ENCODE measurements around the gene WDR74. TPM values are rescaled to one million over a fixed set of nuclear protein-coding genes. Genes with fewer than 3 reads are reported as not detected.

Gene WDR74
- total and polyA plus RNA-seq, 9 of the 15 experiments (the other 6 are each of a cell fraction or from before 2014, with no cell fraction given): 32.7 to 210 (median 114) TPM

- TF ChIP-seq, protein P1, sequence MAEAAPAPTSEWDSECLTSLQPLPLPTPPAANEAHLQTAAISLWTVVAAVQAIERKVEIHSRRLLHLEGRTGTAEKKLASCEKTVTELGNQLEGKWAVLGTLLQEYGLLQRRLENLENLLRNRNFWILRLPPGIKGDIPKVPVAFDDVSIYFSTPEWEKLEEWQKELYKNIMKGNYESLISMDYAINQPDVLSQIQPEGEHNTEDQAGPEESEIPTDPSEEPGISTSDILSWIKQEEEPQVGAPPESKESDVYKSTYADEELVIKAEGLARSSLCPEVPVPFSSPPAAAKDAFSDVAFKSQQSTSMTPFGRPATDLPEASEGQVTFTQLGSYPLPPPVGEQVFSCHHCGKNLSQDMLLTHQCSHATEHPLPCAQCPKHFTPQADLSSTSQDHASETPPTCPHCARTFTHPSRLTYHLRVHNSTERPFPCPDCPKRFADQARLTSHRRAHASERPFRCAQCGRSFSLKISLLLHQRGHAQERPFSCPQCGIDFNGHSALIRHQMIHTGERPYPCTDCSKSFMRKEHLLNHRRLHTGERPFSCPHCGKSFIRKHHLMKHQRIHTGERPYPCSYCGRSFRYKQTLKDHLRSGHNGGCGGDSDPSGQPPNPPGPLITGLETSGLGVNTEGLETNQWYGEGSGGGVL (CRISPR knock-in tag; IDR thresholded peaks at IDR 0.05): no peak
- TF ChIP-seq ZBTB34 (CRISPR knock-in tag; IDR thresholded peaks at IDR 0.05): no peak
- TF ChIP-seq, protein P2, sequence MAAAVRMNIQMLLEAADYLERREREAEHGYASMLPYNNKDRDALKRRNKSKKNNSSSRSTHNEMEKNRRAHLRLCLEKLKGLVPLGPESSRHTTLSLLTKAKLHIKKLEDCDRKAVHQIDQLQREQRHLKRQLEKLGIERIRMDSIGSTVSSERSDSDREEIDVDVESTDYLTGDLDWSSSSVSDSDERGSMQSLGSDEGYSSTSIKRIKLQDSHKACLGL (CRISPR knock-in tag; IDR thresholded peaks at IDR 0.05; ENCODE audit: borderline replicate concordance, poor library complexity, severe bottlenecking): no peak
- no peak for TF ChIP-seq IRF1 (CRISPR knock-in tag; IDR thresholded peaks at IDR 0.05; ENCODE audit: borderline replicate concordance)
- no peak for TF ChIP-seq RNF219 (CRISPR knock-in tag; IDR thresholded peaks at IDR 0.05)
- TF ChIP-seq, protein P3, sequence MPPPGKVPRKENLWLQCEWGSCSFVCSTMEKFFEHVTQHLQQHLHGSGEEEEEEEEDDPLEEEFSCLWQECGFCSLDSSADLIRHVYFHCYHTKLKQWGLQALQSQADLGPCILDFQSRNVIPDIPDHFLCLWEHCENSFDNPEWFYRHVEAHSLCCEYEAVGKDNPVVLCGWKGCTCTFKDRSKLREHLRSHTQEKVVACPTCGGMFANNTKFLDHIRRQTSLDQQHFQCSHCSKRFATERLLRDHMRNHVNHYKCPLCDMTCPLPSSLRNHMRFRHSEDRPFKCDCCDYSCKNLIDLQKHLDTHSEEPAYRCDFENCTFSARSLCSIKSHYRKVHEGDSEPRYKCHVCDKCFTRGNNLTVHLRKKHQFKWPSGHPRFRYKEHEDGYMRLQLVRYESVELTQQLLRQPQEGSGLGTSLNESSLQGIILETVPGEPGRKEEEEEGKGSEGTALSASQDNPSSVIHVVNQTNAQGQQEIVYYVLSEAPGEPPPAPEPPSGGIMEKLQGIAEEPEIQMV (tag; conservative IDR thresholded peaks at IDR 0.05; ENCODE audit: low read depth): no peak
- no peak for TF ChIP-seq CBX5 (IDR thresholded peaks at IDR 0.05; ENCODE audit: borderline replicate concordance, low read depth)
- no peak for TF ChIP-seq HMG20B (CRISPR knock-in tag; IDR thresholded peaks at IDR 0.05)
- no peak for TF ChIP-seq NCOA6 (IDR thresholded peaks at IDR 0.05)
- TF ChIP-seq PATZ1 (CRISPR knock-in tag; IDR thresholded peaks at IDR 0.05; ENCODE audit: borderline replicate concordance): no peak
- TF ChIP-seq ETV6 (IDR thresholded peaks at IDR 0.05; ENCODE audit: borderline replicate concordance in 1 of 2, low read depth in 2 of 2, low read length in 1 of 2): peak in 1 of 2 experiments; percentile 28; a peak in 1 of 4 replicates
- no peak for TF ChIP-seq ETV6 (CRISPR knock-in tag; IDR thresholded peaks at IDR 0.05; ENCODE audit: borderline replicate concordance)
- TF ChIP-seq ZNF24 (IDR thresholded peaks at IDR 0.05): no peak
Measured at GRCh38 chr11:62850911-62851806, 11.8 kb upstream of the WDR74 start (continued).

Data from K562 (cell line).